SH-SY5Y (cell line): ENCODE data around the gene CLECL1.

Experiments used
- GATA2 ChIP-seq: IDR thresholded peaks from 2 replicates; pipeline ENCODE4 v1.6.1; 2011; ENCODE audit warnings: mild to moderate bottlenecking, low read depth, low read length
- GATA3 ChIP-seq: IDR thresholded peaks from 2 replicates; pipeline ENCODE4 v1.6.1; 2011; ENCODE audit warnings: low read depth, mild to moderate bottlenecking, low read length, moderate library complexity

DNA sequence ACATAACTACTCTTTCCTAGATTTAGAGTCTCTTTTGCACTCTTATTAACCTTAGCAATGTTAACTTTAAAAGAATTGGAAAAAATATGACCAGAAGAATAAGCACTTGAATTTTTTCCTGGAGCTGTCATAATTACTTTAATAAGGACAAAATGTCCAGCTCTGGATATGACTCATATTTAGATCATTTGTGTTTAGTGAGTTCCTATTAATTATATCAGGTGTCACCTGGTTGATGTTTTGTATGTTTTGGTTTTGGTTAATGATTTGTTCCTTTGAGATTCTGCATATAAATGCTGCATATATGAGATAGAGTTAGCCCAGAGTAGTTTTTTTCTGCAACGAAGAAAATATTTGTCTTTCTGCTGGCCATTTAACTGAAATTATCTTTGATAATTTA is 5.1 kb downstream of the CLECL1 start:
- TF ChIP-seq GATA2 (no peak), GATA3 (no peak)
